ENCODE results near the gene RCSD1. TPM values are rescaled to one million over a fixed set of nuclear protein-coding genes. Genes with fewer than 3 reads are reported as not detected.

The RCSD1 gene
- total and polyA plus RNA-seq, 2 donors (not counting 3 experiments of a cell fraction or from before 2014, with no cell fraction given): 0.08 to 1.00 TPM

DNA sequence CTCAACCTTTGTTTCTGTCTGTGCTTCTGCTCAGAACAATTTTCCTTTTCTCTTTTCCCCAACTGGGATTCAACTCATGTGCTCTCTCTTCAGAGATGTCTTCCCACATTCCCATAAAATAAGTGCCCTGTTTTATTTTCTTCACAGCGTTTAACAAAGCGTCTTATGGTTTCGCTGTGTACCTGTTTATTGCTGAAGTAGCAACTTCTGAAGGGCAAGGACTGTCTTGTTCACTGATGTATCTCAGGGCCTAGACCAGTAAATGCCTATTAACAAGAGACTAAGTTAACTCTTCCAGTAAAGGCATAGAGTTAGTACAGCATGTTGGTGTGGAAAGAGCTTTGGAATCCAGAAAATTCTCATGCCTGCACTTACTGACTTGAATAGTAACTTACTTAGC lies 48.8 kb downstream of the RCSD1 start:
- no peaks in the 10 kb centered on the region for H3K79me2 ChIP-seq (ENCODE audit: control insufficient read depth, insufficient read depth, low read length)
- no peaks in the 10 kb centered on the region for H3K36me3 ChIP-seq (ENCODE audit: control insufficient read depth in 2 of 2, extremely low read depth in 1 of 2, insufficient read depth in 2 of 2, low read length in 2 of 2)
- H3K4me1 ChIP-seq (ENCODE audit: control insufficient read depth, extremely low read depth, insufficient read depth, low read length): no peaks in the 10 kb centered on the region
- DNase-seq (ENCODE audit: low read depth, low spot score) (no peak), FAIRE-seq (no peak)
- BruUV-seq (replicated peaks): no TSS peak
- intact Hi-C loops (cut with micrococcal nuclease) (no loop called here), dilution Hi-C loops (cut with MboI; ENCODE audit: extremely low pct_ligation_motif_present, low sequenced_read_pairs) (no loop called here)
- H3K27ac ChIP-seq (ENCODE audit: insufficient read depth, low read depth, low read length): no peak overlapping the region
- no peak overlapping the region for H2AFZ ChIP-seq (ENCODE audit: low read depth, low read length)
- H3K9ac ChIP-seq (replicated peaks; ENCODE audit: extremely low read depth, insufficient read depth, low read length): no peak overlapping the region
- ChIA-PET POLR2A (no interaction called here), CTCF (interaction anchor here (2.5 kb wide), 1 partner anchor 9 kb away, joined by 7 read pairs; no protein-coding TSS in a partner anchor)
- H3K27me3 ChIP-seq (ENCODE audit: control insufficient read depth in 2 of 2, insufficient read depth in 2 of 2, low read length in 2 of 2): peaks cover 6 to 8% of the 10 kb centered on the region in 2 experiments
- H3K9me1 ChIP-seq (replicated peaks; ENCODE audit: control insufficient read depth, extremely low read depth, insufficient read depth, low read length): no peaks in the 10 kb centered on the region
- no peaks in the 10 kb centered on the region for H4K20me1 ChIP-seq (replicated peaks; ENCODE audit: control insufficient read depth, extremely low read depth, insufficient read depth, low read length)
- no peak for TF ChIP-seq JUN (IDR thresholded peaks at IDR 0.05; ENCODE audit: borderline replicate concordance, insufficient read depth, insufficient read length, low read depth)
- TF ChIP-seq, protein P1, sequence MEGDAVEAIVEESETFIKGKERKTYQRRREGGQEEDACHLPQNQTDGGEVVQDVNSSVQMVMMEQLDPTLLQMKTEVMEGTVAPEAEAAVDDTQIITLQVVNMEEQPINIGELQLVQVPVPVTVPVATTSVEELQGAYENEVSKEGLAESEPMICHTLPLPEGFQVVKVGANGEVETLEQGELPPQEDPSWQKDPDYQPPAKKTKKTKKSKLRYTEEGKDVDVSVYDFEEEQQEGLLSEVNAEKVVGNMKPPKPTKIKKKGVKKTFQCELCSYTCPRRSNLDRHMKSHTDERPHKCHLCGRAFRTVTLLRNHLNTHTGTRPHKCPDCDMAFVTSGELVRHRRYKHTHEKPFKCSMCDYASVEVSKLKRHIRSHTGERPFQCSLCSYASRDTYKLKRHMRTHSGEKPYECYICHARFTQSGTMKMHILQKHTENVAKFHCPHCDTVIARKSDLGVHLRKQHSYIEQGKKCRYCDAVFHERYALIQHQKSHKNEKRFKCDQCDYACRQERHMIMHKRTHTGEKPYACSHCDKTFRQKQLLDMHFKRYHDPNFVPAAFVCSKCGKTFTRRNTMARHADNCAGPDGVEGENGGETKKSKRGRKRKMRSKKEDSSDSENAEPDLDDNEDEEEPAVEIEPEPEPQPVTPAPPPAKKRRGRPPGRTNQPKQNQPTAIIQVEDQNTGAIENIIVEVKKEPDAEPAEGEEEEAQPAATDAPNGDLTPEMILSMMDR (IDR thresholded peaks at IDR 0.05; ENCODE audit: extremely low read depth in 1 of 2, insufficient read depth in 1 of 2, low read depth in 1 of 2, low read length in 2 of 2): no peak
- no peak for TF ChIP-seq EZH2 (IDR thresholded peaks at IDR 0.05; ENCODE audit: borderline replicate concordance, low read depth, low read length, severe bottlenecking)
- no peak for TF ChIP-seq FOS (IDR thresholded peaks at IDR 0.05; ENCODE audit: borderline replicate concordance, insufficient read depth, low read length)
- H3K4me2 ChIP-seq (ENCODE audit: insufficient read depth, low read length): no peak overlapping the region
- H3K4me3 ChIP-seq (replicated peaks in 1 of 3; ENCODE audit: insufficient read depth in 1 of 3, low read depth in 1 of 3, low read length in 3 of 3): no peak overlapping the region
- H3K9me3 ChIP-seq (replicated peaks; ENCODE audit: control insufficient read depth, insufficient read depth, low read length): no peaks in the 10 kb centered on the region

DNA sequence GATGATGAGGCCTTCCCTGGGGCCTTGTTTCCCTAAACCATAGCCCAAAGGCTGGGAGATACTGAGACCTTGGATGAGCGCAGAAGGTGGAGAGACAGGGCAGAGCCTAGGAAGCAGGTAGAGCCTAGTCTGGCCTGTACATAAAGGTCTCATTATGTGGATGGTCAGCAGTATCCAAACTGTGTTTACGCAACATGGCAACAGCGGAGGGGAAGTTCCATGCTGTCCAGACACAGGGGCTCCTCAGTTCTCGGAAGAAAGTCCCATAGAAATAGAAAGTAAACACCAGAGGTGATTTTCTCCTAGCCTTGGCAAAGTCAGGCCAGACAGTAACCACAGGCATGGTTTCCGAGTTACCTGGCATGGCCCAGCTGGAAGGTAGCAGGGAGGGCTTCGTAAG lies 49.7 kb downstream of the RCSD1 start:
- dilution Hi-C loops (cut with MboI; ENCODE audit: extremely low pct_ligation_motif_present, low sequenced_read_pairs) (no loop called here), intact Hi-C loops (cut with micrococcal nuclease) (loop anchor here (10.0 kb wide), 1 partner anchor 235 kb away; no protein-coding TSS in a partner anchor)
- no peak for TF ChIP-seq FOS (IDR thresholded peaks at IDR 0.05; ENCODE audit: borderline replicate concordance, insufficient read depth, low read length)
- no peak for TF ChIP-seq MYC (IDR thresholded peaks at IDR 0.05; ENCODE audit: low read depth, low read length)
- TF ChIP-seq, protein P2, sequence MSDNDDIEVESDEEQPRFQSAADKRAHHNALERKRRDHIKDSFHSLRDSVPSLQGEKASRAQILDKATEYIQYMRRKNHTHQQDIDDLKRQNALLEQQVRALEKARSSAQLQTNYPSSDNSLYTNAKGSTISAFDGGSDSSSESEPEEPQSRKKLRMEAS (IDR thresholded peaks at IDR 0.05; ENCODE audit: insufficient read depth, insufficient read length): no peak
- TF ChIP-seq JUN (IDR thresholded peaks at IDR 0.05; ENCODE audit: borderline replicate concordance, insufficient read depth, insufficient read length, low read depth): no peak
- no peak for TF ChIP-seq EZH2 (IDR thresholded peaks at IDR 0.05; ENCODE audit: borderline replicate concordance, low read depth, low read length, severe bottlenecking)
- no peak for TF ChIP-seq POLR2A (IDR thresholded peaks at IDR 0.05; ENCODE audit: low read depth, low read length)
- TF ChIP-seq POLR2AphosphoS5 (IDR thresholded peaks at IDR 0.05; ENCODE audit: insufficient read depth, low read depth, low read length): no peak
- TF ChIP-seq GATA2 (IDR thresholded peaks at IDR 0.05; ENCODE audit: insufficient read depth, insufficient read length, low read depth, low read length): no peak
- TF ChIP-seq, protein P1 (IDR thresholded peaks at IDR 0.05; ENCODE audit: extremely low read depth in 1 of 2, insufficient read depth in 1 of 2, low read depth in 1 of 2, low read length in 2 of 2): no peak
- Histone ChIP-seq H3K27ac (ENCODE audit: insufficient read depth, low read depth, low read length) (no peak overlapping the region), H3K9ac (replicated peaks; ENCODE audit: extremely low read depth, insufficient read depth, low read length) (no peak overlapping the region), H4K20me1 (replicated peaks; ENCODE audit: control insufficient read depth, extremely low read depth, insufficient read depth, low read length) (no peaks in the 10 kb centered on the region), H3K9me1 (replicated peaks; ENCODE audit: control insufficient read depth, extremely low read depth, insufficient read depth, low read length) (no peaks in the 10 kb centered on the region), H3K27me3 (ENCODE audit: control insufficient read depth in 2 of 2, insufficient read depth in 2 of 2, low read length in 2 of 2) (peaks cover 4 to 5% of the 10 kb centered on the region in 2 experiments), H3K4me1 (ENCODE audit: control insufficient read depth, extremely low read depth, insufficient read depth, low read length) (no peaks in the 10 kb centered on the region), H3K79me2 (ENCODE audit: control insufficient read depth, insufficient read depth, low read length) (no peaks in the 10 kb centered on the region), H3K9me3 (replicated peaks; ENCODE audit: control insufficient read depth, insufficient read depth, low read length) (no peaks in the 10 kb centered on the region), H3K4me3 (replicated peaks in 1 of 3; ENCODE audit: insufficient read depth in 1 of 3, low read depth in 1 of 3, low read length in 3 of 3) (no peak overlapping the region), H3K36me3 (ENCODE audit: control insufficient read depth in 2 of 2, extremely low read depth in 1 of 2, insufficient read depth in 2 of 2, low read length in 2 of 2) (no peaks in the 10 kb centered on the region), H2AFZ (ENCODE audit: low read depth, low read length) (no peak overlapping the region), H3K4me2 (ENCODE audit: insufficient read depth, low read length) (no peak overlapping the region)
- FAIRE-seq (no peak), DNase-seq (ENCODE audit: low read depth, low spot score) (no peak)
- ChIA-PET CTCF (no interaction called here), POLR2A (no interaction called here)
- BruUV-seq (replicated peaks): no TSS peak
